NCI-H2196 treated with DMSO at 0.1 percent for 48 hours (cell line): ENCODE measurements around the gene PTCRA.

ENCODE experiments used
- DNase-seq: peaks from one replicate; lab custom pipeline; 2025; ENCODE audit not compliant: unreplicated experiment; lab: John Stamatoyannopoulos, UW

The PTCRA gene

DNA sequence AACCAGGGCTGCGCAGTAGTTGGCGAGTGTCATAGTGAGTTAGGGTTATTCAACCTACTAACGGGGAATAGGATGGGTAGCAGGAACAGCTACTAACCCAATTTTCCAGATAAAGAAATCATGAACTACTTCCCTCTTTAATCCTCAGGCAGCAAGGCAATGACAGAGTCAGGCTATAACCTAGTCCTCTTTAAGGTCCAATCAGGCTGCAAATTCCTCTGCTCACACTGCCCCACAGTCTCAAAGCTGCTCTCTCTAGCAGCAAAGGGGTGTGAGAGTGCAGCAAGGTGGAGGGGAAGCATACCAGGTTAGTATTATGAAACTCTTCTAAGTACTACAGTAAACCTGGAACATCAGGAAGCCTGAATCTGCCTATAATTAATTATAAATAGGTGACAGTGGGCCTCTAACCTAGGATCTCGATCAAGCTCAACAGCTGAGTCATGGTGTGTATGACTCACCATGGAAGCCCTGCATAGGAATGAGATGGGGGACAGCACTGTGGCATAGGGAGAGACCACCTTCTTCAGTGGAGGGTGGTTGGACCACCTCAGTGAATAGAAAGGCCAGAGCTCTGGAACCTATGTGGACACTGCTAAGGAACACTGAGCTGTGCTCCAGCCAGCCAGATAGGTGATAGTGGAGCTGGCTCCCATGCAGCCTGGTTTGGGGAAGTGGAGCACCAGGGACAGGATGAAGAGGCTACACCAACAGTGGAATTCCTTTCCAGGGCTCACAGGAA lies 55.2 kb downstream of the PTCRA start:
- no peak for DNase-seq

- DNase-seq = no peak
Measured at GRCh38 chr6:42971746-42972327, 56.0 kb downstream of the PTCRA start.

- DNase-seq = no peak
Measured at GRCh38 chr6:42973926-42974325, 58.1 kb downstream of the PTCRA start.

DNA sequence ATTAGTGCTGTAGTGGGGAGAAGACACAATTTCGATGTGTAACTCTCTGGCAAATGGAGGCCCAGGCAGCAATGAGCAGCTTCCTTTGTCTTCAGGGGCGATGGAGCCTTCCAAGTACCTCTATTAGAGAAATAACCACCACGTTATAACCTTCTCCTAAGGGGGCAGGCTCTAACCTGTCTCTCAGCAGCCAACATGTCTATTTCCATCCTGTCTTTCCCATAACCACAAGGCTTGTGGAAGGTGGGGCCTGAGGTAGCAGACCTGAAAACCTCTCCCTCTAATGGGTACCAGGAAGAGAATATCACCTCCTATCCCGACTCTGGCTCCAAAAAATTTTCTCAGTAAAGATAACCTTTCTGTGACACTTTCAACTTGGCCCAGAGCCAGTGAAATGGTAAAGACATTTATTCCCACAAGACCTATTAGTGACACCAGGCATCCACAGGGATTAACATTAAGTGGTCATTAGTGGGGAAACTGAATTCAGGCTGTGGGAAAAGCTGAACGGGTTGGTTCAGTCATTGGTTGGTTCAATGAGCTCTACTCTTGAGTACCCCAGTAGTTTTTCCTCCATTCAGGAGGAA lies 59.2 kb downstream of the PTCRA start:
- no peak for DNase-seq
